ENCODE data around the gene GFI1. TPM values are rescaled to one million over a fixed set of nuclear protein-coding genes. Genes with fewer than 3 reads are reported as not detected.

The GFI1 gene
- total RNA-seq, 1 donor from 2014 or later, result not detected

- no peak for TF ChIP-seq CTCF (IDR thresholded peaks at IDR 0.05; ENCODE audit: partially characterized antibody, unreplicated experiment)
- Mint-ChIP-seq H3K27me3 (ENCODE audit: unreplicated experiment) (peaks cover 41% of the 10 kb centered on the region), H3K36me3 (ENCODE audit: unreplicated experiment) (peaks cover 11% of the 10 kb centered on the region), H3K4me3 (ENCODE audit: unreplicated experiment) (peak overlapping the region; percentile 71), H3K27ac (ENCODE audit: unreplicated experiment) (no peak overlapping the region), H3K9me3 (ENCODE audit: unreplicated experiment) (peaks cover 12% of the 10 kb centered on the region), H3K4me1 (ENCODE audit: low read depth, unreplicated experiment) (peaks cover 13% of the 10 kb centered on the region)
- peak; percentile 26 for DNase-seq
Observed at GRCh38 chr1:92480200-92480812, 6.4 kb downstream of the GFI1 start.

- Mint-ChIP-seq H3K4me1 (ENCODE audit: low read depth, unreplicated experiment) (peaks cover 11% of the 10 kb centered on the region), H3K27ac (ENCODE audit: unreplicated experiment) (peak overlapping the region; percentile 18), H3K36me3 (ENCODE audit: unreplicated experiment) (peaks cover 11% of the 10 kb centered on the region), H3K9me3 (ENCODE audit: unreplicated experiment) (peaks cover 12% of the 10 kb centered on the region), H3K4me3 (ENCODE audit: unreplicated experiment) (peak overlapping the region; percentile 71), H3K27me3 (ENCODE audit: unreplicated experiment) (peaks cover 40% of the 10 kb centered on the region)
- DNase-seq, result no peak
- TF ChIP-seq CTCF (IDR thresholded peaks at IDR 0.05; ENCODE audit: partially characterized antibody, unreplicated experiment), result no peak
Observed at GRCh38 chr1:92479587-92479986, 7.1 kb downstream of the GFI1 start.

- H3K9me3 Mint-ChIP-seq (ENCODE audit: unreplicated experiment), result peaks cover 10% of the 10 kb centered on the region
- TF ChIP-seq CTCF (IDR thresholded peaks at IDR 0.05; ENCODE audit: partially characterized antibody, unreplicated experiment), result no peak
- peaks cover 32% of the 10 kb centered on the region for H3K27me3 Mint-ChIP-seq (ENCODE audit: unreplicated experiment)
- H3K4me1 Mint-ChIP-seq (ENCODE audit: low read depth, unreplicated experiment), result peaks cover 8% of the 10 kb centered on the region
- no peak for DNase-seq
- no peak overlapping the region for H3K27ac Mint-ChIP-seq (ENCODE audit: unreplicated experiment)
- peaks cover 11% of the 10 kb centered on the region for H3K36me3 Mint-ChIP-seq (ENCODE audit: unreplicated experiment)
- H3K4me3 Mint-ChIP-seq (ENCODE audit: unreplicated experiment), result no peak overlapping the region
Observed at GRCh38 chr1:92478393-92478792, 8.3 kb downstream of the GFI1 start.

- H3K27me3 Mint-ChIP-seq (ENCODE audit: unreplicated experiment), result peaks cover 20% of the 10 kb centered on the region
- no peak overlapping the region for H3K4me3 Mint-ChIP-seq (ENCODE audit: unreplicated experiment)
- no peak for DNase-seq
- no peak overlapping the region for H3K27ac Mint-ChIP-seq (ENCODE audit: unreplicated experiment)
- peaks cover 5% of the 10 kb centered on the region for H3K9me3 Mint-ChIP-seq (ENCODE audit: unreplicated experiment)
- TF ChIP-seq CTCF (IDR thresholded peaks at IDR 0.05; ENCODE audit: partially characterized antibody, unreplicated experiment), result no peak
- H3K36me3 Mint-ChIP-seq (ENCODE audit: unreplicated experiment), result peaks cover 11% of the 10 kb centered on the region
- H3K4me1 Mint-ChIP-seq (ENCODE audit: low read depth, unreplicated experiment), result peaks cover 5% of the 10 kb centered on the region
Observed at GRCh38 chr1:92476071-92476631, 10.6 kb downstream of the GFI1 start.

- Mint-ChIP-seq H3K27me3 (ENCODE audit: unreplicated experiment) (peaks cover 19% of the 10 kb centered on the region), H3K27ac (ENCODE audit: unreplicated experiment) (no peak overlapping the region), H3K4me3 (ENCODE audit: unreplicated experiment) (no peak overlapping the region), H3K9me3 (ENCODE audit: unreplicated experiment) (peaks cover 5% of the 10 kb centered on the region), H3K36me3 (ENCODE audit: unreplicated experiment) (peaks cover 11% of the 10 kb centered on the region), H3K4me1 (ENCODE audit: low read depth, unreplicated experiment) (peaks cover 5% of the 10 kb centered on the region)
- no peak for DNase-seq
- no peak for TF ChIP-seq CTCF (IDR thresholded peaks at IDR 0.05; ENCODE audit: partially characterized antibody, unreplicated experiment)
Observed at GRCh38 chr1:92475029-92475428, 11.7 kb downstream of the GFI1 start.
